Measurements from ENCODE around the gene ZNF792.

DNA sequence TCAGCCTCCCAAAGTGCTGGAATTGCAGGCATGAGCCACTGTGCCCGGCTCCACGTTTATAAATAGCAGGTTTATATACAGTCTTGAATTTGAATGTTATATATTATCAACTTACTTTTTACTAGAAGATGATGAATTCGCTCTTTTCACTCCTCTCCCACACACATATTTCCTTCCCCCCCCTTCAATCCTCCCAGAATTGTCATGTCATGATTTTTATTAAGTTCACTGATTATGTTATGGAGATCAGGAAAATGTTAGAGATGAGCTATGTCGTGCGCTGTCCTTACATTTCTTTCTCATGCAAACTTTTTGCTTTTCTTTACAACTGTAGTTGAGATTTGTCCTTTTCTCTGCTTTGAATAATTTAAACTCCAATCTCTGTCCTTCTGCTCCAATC lies 18.2 kb upstream of the ZNF792 start:
- TF ChIP-seq, protein P1, sequence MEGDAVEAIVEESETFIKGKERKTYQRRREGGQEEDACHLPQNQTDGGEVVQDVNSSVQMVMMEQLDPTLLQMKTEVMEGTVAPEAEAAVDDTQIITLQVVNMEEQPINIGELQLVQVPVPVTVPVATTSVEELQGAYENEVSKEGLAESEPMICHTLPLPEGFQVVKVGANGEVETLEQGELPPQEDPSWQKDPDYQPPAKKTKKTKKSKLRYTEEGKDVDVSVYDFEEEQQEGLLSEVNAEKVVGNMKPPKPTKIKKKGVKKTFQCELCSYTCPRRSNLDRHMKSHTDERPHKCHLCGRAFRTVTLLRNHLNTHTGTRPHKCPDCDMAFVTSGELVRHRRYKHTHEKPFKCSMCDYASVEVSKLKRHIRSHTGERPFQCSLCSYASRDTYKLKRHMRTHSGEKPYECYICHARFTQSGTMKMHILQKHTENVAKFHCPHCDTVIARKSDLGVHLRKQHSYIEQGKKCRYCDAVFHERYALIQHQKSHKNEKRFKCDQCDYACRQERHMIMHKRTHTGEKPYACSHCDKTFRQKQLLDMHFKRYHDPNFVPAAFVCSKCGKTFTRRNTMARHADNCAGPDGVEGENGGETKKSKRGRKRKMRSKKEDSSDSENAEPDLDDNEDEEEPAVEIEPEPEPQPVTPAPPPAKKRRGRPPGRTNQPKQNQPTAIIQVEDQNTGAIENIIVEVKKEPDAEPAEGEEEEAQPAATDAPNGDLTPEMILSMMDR (IDR thresholded peaks at IDR 0.05; ENCODE audit: borderline replicate concordance, extremely low read depth, low read length, poor library complexity, severe bottlenecking) = no peak
- TF ChIP-seq EZH2 (IDR thresholded peaks at IDR 0.05; ENCODE audit: borderline replicate concordance, low read depth, low read length, severe bottlenecking) = no peak
